Tibial nerve (tissue), 4 donors: ENCODE results near the gene ZBTB11. TPM values are rescaled to one million over a fixed set of nuclear protein-coding genes. Genes with fewer than 3 reads are reported as not detected.

Experiments used
- DNase-seq, 2 donors: peaks; one replicate each; pipeline ENCODE4 v3.0.0-alpha.2; 2019; ENCODE audit warnings: low spot score in 2 of 2
- H3K27ac ChIP-seq, 4 donors: fragments of 200-600 bp; sonication (generic) in 3 of 4; one replicate each; pipeline ENCODE4 v1.5.1; 2017 to 2019; ENCODE audit warnings: mild to moderate bottlenecking in 1 of 4
- H3K27me3 ChIP-seq, 2 donors: fragments of 200-600 bp; sonication (generic) in 1 of 2; one replicate each; pipeline versions ENCODE4 v1.5.1 to v1.6.0; 2017 to 2019
- H3K36me3 ChIP-seq, 3 donors: fragments of 200-600 bp; sonication (generic); one replicate each; pipeline ENCODE4 v1.5.1; 2018 to 2019
- H3K4me1 ChIP-seq, 4 donors: fragments of 200-600 bp; sonication (generic) in 3 of 4; one replicate each; pipeline ENCODE4 v1.5.1; 2017 to 2019
- H3K4me3 ChIP-seq, 4 donors: fragments of 200-600 bp; sonication (generic) in 3 of 4; one replicate each; pipeline ENCODE4 v1.5.1; 2017 to 2019; ENCODE audit warnings: mild to moderate bottlenecking in 1 of 4, moderate library complexity in 1 of 4
- H3K9me3 ChIP-seq, 4 donors: fragments of 200-600 bp; sonication (generic) in 3 of 4; one replicate each; pipeline ENCODE4 v1.5.1; 2017 to 2019
- EP300 ChIP-seq, 2 donors: sonication (generic); formaldehyde crosslinking; IDR thresholded peaks; one replicate each; pipeline ENCODE4 v1.6.1; 2017; ENCODE audit warnings: antibody characterized with exemption in 2 of 2, mild to moderate bottlenecking in 1 of 2
- POLR2A ChIP-seq, 2 donors: fragments of 450-650 bp; IDR thresholded peaks; one replicate each; pipeline ENCODE4 v1.6.1; 2017; ENCODE audit warnings: antibody characterized with exemption in 2 of 2, mild to moderate bottlenecking in 2 of 2, moderate library complexity in 2 of 2
- WGBS, 2 donors: methylation state at CpG; one replicate each; pipeline ENCODE4 v1.1.5; 2018; 5-methylcytosine and 5-hydroxymethylcytosine counted together
- total RNA-seq, 4 donors: library from RNA; depleted of rRNA; stranded (reverse); fragments of >200 nt; gene quantifications; one replicate each; pipeline ENCODE4 v1.1.0, GENCODE V29; 2016
- TF ChIP-seq, protein P1 (sequence below), 5 experiments: fragments of 200-600 bp in 3 of 5; fragments of 450-650 bp in 2 of 5; sonication (generic) in 3 of 5; IDR thresholded peaks; one replicate each; pipeline ENCODE4 v1.5.1; 2016 to 2019; ENCODE audit warnings: antibody characterized with exemption in 5 of 5, mild to moderate bottlenecking in 3 of 5, moderate library complexity in 2 of 5

Gene ZBTB11, protein sequence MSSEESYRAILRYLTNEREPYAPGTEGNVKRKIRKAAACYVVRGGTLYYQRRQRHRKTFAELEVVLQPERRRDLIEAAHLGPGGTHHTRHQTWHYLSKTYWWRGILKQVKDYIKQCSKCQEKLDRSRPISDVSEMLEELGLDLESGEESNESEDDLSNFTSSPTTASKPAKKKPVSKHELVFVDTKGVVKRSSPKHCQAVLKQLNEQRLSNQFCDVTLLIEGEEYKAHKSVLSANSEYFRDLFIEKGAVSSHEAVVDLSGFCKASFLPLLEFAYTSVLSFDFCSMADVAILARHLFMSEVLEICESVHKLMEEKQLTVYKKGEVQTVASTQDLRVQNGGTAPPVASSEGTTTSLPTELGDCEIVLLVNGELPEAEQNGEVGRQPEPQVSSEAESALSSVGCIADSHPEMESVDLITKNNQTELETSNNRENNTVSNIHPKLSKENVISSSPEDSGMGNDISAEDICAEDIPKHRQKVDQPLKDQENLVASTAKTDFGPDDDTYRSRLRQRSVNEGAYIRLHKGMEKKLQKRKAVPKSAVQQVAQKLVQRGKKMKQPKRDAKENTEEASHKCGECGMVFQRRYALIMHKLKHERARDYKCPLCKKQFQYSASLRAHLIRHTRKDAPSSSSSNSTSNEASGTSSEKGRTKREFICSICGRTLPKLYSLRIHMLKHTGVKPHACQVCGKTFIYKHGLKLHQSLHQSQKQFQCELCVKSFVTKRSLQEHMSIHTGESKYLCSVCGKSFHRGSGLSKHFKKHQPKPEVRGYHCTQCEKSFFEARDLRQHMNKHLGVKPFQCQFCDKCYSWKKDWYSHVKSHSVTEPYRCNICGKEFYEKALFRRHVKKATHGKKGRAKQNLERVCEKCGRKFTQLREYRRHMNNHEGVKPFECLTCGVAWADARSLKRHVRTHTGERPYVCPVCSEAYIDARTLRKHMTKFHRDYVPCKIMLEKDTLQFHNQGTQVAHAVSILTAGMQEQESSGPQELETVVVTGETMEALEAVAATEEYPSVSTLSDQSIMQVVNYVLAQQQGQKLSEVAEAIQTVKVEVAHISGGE
- total RNA-seq, result 10 to 100 TPM; 18.3 to 20.5 (median 19.6) TPM

DNA sequence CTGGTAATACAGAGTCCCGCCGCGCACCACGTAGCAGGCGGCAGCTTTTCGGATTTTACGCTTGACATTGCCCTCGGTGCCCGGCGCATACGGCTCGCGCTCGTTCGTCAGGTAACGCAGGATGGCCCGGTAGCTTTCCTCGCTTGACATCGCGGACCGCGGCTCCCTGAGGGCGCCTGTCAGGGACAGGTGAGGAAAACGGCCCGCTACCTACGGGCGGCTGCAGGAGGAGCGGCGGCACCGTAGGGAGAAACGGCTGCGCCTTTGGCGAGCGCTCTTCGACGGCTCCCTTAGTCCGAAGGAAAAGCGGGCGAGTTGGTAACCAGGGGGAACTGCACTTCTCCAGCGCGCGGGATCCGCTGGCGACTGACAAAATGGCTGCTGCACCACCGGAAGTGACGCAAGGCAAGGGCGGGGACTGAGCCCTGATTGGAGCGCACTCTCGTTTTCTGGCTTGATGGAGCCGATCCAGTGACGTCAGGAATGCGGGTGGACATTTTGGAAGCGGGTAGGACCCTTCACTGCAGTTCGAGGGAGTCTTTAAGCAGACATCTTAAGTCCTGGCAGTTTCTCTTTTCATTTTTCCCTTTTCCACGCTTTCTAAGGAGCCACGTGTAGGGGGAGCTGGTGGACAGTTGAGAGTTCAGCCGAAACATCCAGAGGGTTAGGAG is at the start of gene ZBTB11:
Gene ZBTB11 (minus strand): TSS at position 368 of the 671 bp plus-strand sequence. CDS start 218 bp downstream, at position 150.
- no peaks in the 10 kb centered on the region for H3K9me3 ChIP-seq
- TF ChIP-seq POLR2A (IDR thresholded peaks at IDR 0.05) (peak; percentile 77 to 91), EP300 (IDR thresholded peaks at IDR 0.05) (peak; percentile 81 to 98)
- TF ChIP-seq, protein P1, sequence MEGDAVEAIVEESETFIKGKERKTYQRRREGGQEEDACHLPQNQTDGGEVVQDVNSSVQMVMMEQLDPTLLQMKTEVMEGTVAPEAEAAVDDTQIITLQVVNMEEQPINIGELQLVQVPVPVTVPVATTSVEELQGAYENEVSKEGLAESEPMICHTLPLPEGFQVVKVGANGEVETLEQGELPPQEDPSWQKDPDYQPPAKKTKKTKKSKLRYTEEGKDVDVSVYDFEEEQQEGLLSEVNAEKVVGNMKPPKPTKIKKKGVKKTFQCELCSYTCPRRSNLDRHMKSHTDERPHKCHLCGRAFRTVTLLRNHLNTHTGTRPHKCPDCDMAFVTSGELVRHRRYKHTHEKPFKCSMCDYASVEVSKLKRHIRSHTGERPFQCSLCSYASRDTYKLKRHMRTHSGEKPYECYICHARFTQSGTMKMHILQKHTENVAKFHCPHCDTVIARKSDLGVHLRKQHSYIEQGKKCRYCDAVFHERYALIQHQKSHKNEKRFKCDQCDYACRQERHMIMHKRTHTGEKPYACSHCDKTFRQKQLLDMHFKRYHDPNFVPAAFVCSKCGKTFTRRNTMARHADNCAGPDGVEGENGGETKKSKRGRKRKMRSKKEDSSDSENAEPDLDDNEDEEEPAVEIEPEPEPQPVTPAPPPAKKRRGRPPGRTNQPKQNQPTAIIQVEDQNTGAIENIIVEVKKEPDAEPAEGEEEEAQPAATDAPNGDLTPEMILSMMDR (IDR thresholded peaks at IDR 0.05), result peak; percentile 47 to 73 (median 51)
- peak within 1 kb of the TSS; percentile 79 to 99 (median 91) for H3K4me3 ChIP-seq
- H3K4me1 ChIP-seq, result peaks cover 0 to 38% (median 19%) of the 10 kb centered on the region in 4 donors
- 1 to 2% methylated on average over 7 to 57 of the region's 57 CpGs for WGBS, 2 donors
- H3K27me3 ChIP-seq, result no peaks in the 10 kb centered on the region
- DNase-seq, result peak; percentile 99 to 100
- peak within 1 kb of the TSS; percentile 89 to 98 (median 96) for H3K27ac ChIP-seq
- H3K36me3 ChIP-seq, result peaks cover 0 to 37% (median 11%) of the 10 kb centered on the region in 3 donors

DNA sequence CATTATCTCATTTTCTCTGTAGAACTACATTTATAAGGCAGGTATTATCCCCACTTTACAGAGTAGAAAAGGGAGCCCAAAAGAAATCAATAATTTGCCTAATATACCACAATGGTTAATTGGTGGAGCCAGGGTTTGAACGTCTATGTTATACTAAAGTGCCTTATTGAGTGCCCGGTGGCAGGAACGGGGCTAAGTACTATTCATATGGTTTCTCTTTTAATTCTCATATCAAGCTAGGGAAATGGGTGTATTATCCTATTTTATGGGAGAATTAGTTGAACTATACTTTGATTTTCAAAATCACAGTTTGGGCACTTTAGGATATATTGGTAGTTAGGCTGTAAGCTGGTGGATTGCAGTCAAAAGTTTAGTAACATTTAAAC is 49.0 kb upstream of the ZBTB11 start:
- Histone ChIP-seq H3K27me3 (no peaks in the 10 kb centered on the region), H3K9me3 (no peaks in the 10 kb centered on the region), H3K4me3 (peak overlapping the region; percentile 58 to 71 (median 66)), H3K27ac (peak overlapping the region; percentile 76 to 91 (median 80)), H3K4me1 (peaks cover 0 to 39% (median 2%) of the 10 kb centered on the region in 4 donors), H3K36me3 (peaks cover 0 to 24% (median 0%) of the 10 kb centered on the region in 3 donors)
- TF ChIP-seq EP300 (IDR thresholded peaks at IDR 0.05) (no peak), POLR2A (IDR thresholded peaks at IDR 0.05) (no peak)
- WGBS, 2 donors, result 13 to 19% methylated on average over 3 of the region's 3 CpGs
- DNase-seq, result no peak

DNA sequence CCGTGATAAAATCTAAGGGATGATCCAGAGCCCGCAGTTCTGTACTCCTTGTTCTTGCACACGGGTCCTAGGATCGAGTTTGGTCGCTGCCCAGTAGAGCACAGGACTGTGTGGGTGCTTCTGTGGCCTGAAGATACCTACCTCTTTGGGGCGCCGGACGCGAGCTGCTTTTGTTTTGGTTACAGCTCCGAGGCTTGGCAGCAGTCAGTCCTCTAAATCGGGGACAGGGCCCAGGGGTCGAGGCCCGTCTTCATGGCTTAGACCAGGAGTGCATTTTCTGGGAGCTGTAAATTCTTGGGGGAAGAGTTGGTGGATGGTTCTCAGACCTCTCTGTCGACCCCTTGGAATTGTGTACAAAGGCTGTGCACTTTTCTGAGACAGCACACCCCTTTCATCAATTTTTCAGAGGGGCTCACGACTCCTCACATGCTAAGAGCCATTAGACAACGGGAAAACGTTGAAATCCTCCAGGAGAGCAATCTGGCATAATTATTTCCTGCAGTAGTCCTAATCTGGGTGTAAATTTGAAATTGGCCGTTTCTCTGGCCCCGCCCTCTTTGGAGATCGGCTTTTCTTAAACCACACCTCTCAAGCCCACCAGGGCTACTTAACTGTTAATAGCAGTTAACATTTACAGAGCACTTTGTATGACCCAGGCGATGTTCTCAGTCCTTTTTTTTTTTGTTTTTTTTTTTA is 48.4 kb upstream of the ZBTB11 start:
- WGBS, 2 donors, result 1% methylated on average over 17 of the region's 21 CpGs
- peaks cover 0 to 24% (median 0%) of the 10 kb centered on the region in 3 donors for H3K36me3 ChIP-seq
- no peaks in the 10 kb centered on the region for H3K9me3 ChIP-seq
- TF ChIP-seq EP300 (IDR thresholded peaks at IDR 0.05), result no peak
- TF ChIP-seq POLR2A (IDR thresholded peaks at IDR 0.05), result no peak
- TF ChIP-seq, protein P1 (IDR thresholded peaks at IDR 0.05), result no peak
- peak in 1 of 2 donors; percentile 24 for DNase-seq
- peak overlapping the region; percentile 58 to 71 (median 66) for H3K4me3 ChIP-seq
- H3K27ac ChIP-seq, result peak overlapping the region; percentile 76 to 91 (median 80)
- peaks cover 0 to 33% (median 2%) of the 10 kb centered on the region in 4 donors for H3K4me1 ChIP-seq
- no peaks in the 10 kb centered on the region for H3K27me3 ChIP-seq

DNA sequence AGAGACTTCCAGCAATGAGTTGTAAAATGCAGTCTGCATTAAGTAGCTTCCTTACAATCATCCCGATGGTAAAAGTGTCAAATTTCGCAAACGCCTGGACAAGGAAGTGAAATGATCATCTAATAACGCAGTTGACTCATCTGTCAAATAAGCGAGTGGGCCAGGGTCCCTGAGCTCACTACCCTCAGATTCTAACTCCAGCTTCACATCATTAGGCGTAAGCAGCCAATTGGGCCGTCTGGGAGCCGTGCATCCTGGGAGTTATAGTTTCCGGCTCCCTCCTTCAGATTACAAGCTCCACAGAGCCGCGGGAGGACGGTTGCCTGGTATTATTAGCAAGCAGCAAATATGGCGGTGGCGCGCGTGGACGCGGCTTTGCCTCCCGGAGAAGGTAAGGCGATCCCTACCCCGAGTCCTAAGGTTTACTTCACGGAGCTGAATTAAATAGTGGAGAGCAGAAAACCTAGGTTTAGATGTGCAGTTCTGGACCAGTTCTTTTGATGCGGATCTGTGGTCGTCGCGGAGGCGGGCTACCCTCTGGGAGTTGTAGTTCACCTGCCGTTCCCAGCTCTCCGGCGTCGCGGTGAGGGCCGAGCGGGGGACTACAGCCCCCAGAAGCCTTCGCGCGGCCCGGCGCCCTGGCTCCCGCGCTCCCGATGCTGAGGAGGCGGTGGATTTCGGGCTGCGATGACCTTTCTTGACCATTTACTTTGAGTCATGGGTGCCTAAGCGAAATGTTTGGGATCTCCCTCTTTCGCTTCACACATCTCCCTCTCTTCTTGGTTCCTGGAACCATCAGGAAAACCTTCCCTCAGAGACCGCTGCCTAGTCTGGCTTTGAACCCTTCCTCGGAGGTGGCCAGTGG is 47.6 kb upstream of the ZBTB11 start, which contains the start of gene CEP97:
Gene CEP97 (plus strand): TSS at position 286 of the 865 bp plus-strand sequence. CDS start 63 bp downstream, at position 349.
- TF ChIP-seq POLR2A (IDR thresholded peaks at IDR 0.05), result peak in 1 of 2 donors; percentile 50
- peak; percentile 35 to 92 for TF ChIP-seq EP300 (IDR thresholded peaks at IDR 0.05)
- TF ChIP-seq, protein P1 (IDR thresholded peaks at IDR 0.05), result peak in 2 of 5 experiments; percentile 13 to 41
- WGBS, 2 donors, result 0% methylated on average over 38 to 40 of the region's 49 CpGs
- Histone ChIP-seq H3K9me3 (no peaks in the 10 kb centered on the region), H3K27me3 (no peaks in the 10 kb centered on the region), H3K4me3 (peak within 1 kb of the TSS; percentile 58 to 71 (median 66)), H3K36me3 (peaks cover 0 to 18% (median 0%) of the 10 kb centered on the region in 3 donors), H3K4me1 (peaks cover 0 to 27% (median 2%) of the 10 kb centered on the region in 4 donors), H3K27ac (peak within 1 kb of the TSS; percentile 76 to 91 (median 80))
- peak; percentile 82 to 87 for DNase-seq
